PC-3 (cell line): ENCODE results near the gene NFIC. TPM values are rescaled to one million over a fixed set of nuclear protein-coding genes. Genes with fewer than 3 reads are reported as not detected.

Experiments
- ATAC-seq: fragments of 200-7000 bp; cut with Tn5 transposase; 2 replicates; pipeline ENCODE4 v1.9.1; 2020; ENCODE audit warnings: mild to moderate bottlenecking, moderate library complexity
- BruUV-seq: library from RNA; stranded (reverse); fragments of 400-500 nt; replicated peaks from 2 replicates; lab custom pipeline; 2021; lab: Mats Ljungman, UMichigan
- CTCF ChIA-PET: fragments of 300-600 bp; sonication (Branson Sonifier 250); formaldehyde crosslinking; loops from one replicate; lab custom pipeline; 2022; ENCODE audit warnings: antibody characterized with exemption; lab: Charles Lee
- POLR2A ChIA-PET: fragments of 300-600 bp; sonication (Branson Sonifier 250); formaldehyde crosslinking; loops from one replicate; lab custom pipeline; 2022; ENCODE audit warnings: antibody characterized with exemption; ENCODE audit not compliant: unreplicated experiment; lab: Charles Lee
- DNase-seq: peaks from one replicate; pipeline ENCODE4 v3.0.0-alpha.2; 2015
- H2AFZ ChIP-seq: fragments of 300-600 bp; sonication (generic); 2 replicates; pipeline ENCODE4 v1.6.0; 2016; ENCODE audit warnings: antibody characterized with exemption, low read length
- H3F3A ChIP-seq: fragments of 300-600 bp; sonication (generic); one replicate; pipeline ENCODE4 v1.6.0; 2017; ENCODE audit warnings: antibody characterized with exemption, low read length, control low read depth, mild to moderate bottlenecking; ENCODE audit not compliant: unreplicated experiment
- H3K27ac ChIP-seq: fragments of 300-600 bp; sonication (generic); 2 replicates; pipeline ENCODE4 v1.5.1; 2016; ENCODE audit warnings: mild to moderate bottlenecking, low read length
- H3K27me3 ChIP-seq: fragments of 300-600 bp; sonication (generic); 2 replicates; pipeline ENCODE4 v1.6.1; 2016; ENCODE audit warnings: low read length, mixed read lengths
- H3K36me3 ChIP-seq: fragments of 300-600 bp; sonication (generic); 2 replicates; pipeline ENCODE4 v1.6.1; 2016; ENCODE audit warnings: low read depth, mixed run types, low read length, mixed read lengths
- H3K4me1 ChIP-seq: fragments of 300-600 bp; sonication (generic); 2 replicates; pipeline ENCODE4 v1.5.1; 2016; ENCODE audit warnings: low read length; ENCODE audit not compliant: insufficient read depth
- H3K4me2 ChIP-seq: fragments of 300-600 bp; sonication (generic); 2 replicates; pipeline ENCODE4 v1.6.0; 2016; ENCODE audit warnings: low read length
- H3K4me3 ChIP-seq: fragments of 300-600 bp; sonication (generic); 2 replicates; pipeline ENCODE4 v1.5.1; 2016; ENCODE audit warnings: mild to moderate bottlenecking, low read length, mixed read lengths
- H3K79me2 ChIP-seq: fragments of 300-600 bp; sonication (generic); 2 replicates; pipeline ENCODE4 v1.6.1; 2017; ENCODE audit warnings: low read length, mixed read lengths
- H3K9ac ChIP-seq: fragments of 300-600 bp; sonication (generic); 2 replicates; pipeline ENCODE4 v1.6.0; 2016; ENCODE audit warnings: mild to moderate bottlenecking, low read length
- H3K9me2 ChIP-seq: fragments of 300-600 bp; sonication (generic); replicated peaks from 2 replicates; pipeline ENCODE4 v1.6.1; 2016; ENCODE audit warnings: mixed run types, low read length, mixed read lengths
- H3K9me3 ChIP-seq: fragments of 300-600 bp; sonication (generic); 2 replicates; pipeline ENCODE4 v1.6.1; 2016; ENCODE audit warnings: low read length, mixed read lengths
- H4K20me1 ChIP-seq: fragments of 300-600 bp; sonication (generic); 2 replicates; pipeline ENCODE4 v1.6.1; 2016; ENCODE audit warnings: low read length, mixed read lengths
- CTCF ChIP-seq: fragments of 300-600 bp; sonication (generic); conservative IDR thresholded peaks from 2 replicates; pipeline ENCODE4 v1.5.1; 2017; ENCODE audit warnings: antibody characterized with exemption, low read depth, mild to moderate bottlenecking, low read length
- EZH2 ChIP-seq: fragments of 300-600 bp; sonication (generic); IDR thresholded peaks from one replicate; pipeline ENCODE4 v1.6.1; 2017; ENCODE audit warnings: antibody characterized with exemption, mild to moderate bottlenecking, low read length; ENCODE audit not compliant: unreplicated experiment
- EZH2phosphoT487 ChIP-seq: fragments of 300-600 bp; sonication (generic); IDR thresholded peaks from 2 replicates; pipeline ENCODE4 v1.6.1; 2018; ENCODE audit warnings: mild to moderate bottlenecking, antibody characterized with exemption, low read length, borderline replicate concordance
- intact Hi-C: fragments of 100-400 bp; cut with micrococcal nuclease; formaldehyde crosslinking; loops from 2 replicates; pipeline ENCODE4 v1.9.0; 2023
- total RNA-seq: library from RNA; depleted of rRNA; stranded (reverse); fragments of >200 nt; gene quantifications from 2 replicates; pipeline ENCODE4 v1.2.3, GENCODE V29; 2014

NFIC gene
- total RNA-seq, 1 experiment from 2014 or later = 31.7 TPM

GRCh38 chr19:3319643-3320353 is 46.6 kb upstream of the NFIC start:
- ATAC-seq = peak; percentile 67
- H2AFZ ChIP-seq = no peak overlapping the region
- ChIA-PET CTCF (no interaction called here), POLR2A (no interaction called here)
- no peaks in the 10 kb centered on the region for H3K9me2 ChIP-seq
- no peaks in the 10 kb centered on the region for H3K79me2 ChIP-seq
- H3K4me2 ChIP-seq = peak overlapping the region; percentile 37
- no peak overlapping the region for H3K9ac ChIP-seq
- no peaks in the 10 kb centered on the region for H3K9me3 ChIP-seq
- no peak overlapping the region for H3K27ac ChIP-seq
- H3K36me3 ChIP-seq = no peaks in the 10 kb centered on the region
- no TSS peak for BruUV-seq
- DNase-seq = peak; percentile 52
- no peaks in the 10 kb centered on the region for H4K20me1 ChIP-seq
- intact Hi-C loops = no loop called here
- H3K4me3 ChIP-seq = no peak overlapping the region
- H3K27me3 ChIP-seq = no peaks in the 10 kb centered on the region
- H3K4me1 ChIP-seq = peaks cover 6% of the 10 kb centered on the region; the same call in 1 of the 2 replicates
- TF ChIP-seq CTCF (no peak), EZH2phosphoT487 (no peak), EZH2 (no peak)
- no peaks in the 10 kb centered on the region for H3F3A ChIP-seq

GRCh38 chr19:3320354-3320670 is 46.1 kb upstream of the NFIC start:
- no peaks in the 10 kb centered on the region for H4K20me1 ChIP-seq
- no peaks in the 10 kb centered on the region for H3K36me3 ChIP-seq
- ChIA-PET CTCF (no interaction called here), POLR2A (no interaction called here)
- no TSS peak for BruUV-seq
- H3F3A ChIP-seq = no peaks in the 10 kb centered on the region
- H3K4me3 ChIP-seq = no peak overlapping the region
- ATAC-seq = no peak
- DNase-seq = no peak
- H2AFZ ChIP-seq = no peak overlapping the region
- H3K9me3 ChIP-seq = no peaks in the 10 kb centered on the region
- no peak overlapping the region for H3K4me2 ChIP-seq
- TF ChIP-seq CTCF (no peak), EZH2 (no peak), EZH2phosphoT487 (no peak)
- H3K27me3 ChIP-seq = no peaks in the 10 kb centered on the region
- peaks cover 6% of the 10 kb centered on the region; the same call in 1 of the 2 replicates for H3K4me1 ChIP-seq
- no peaks in the 10 kb centered on the region for H3K9me2 ChIP-seq
- intact Hi-C loops = no loop called here
- no peak overlapping the region for H3K9ac ChIP-seq
- no peak overlapping the region for H3K27ac ChIP-seq
- H3K79me2 ChIP-seq = no peaks in the 10 kb centered on the region

- DNase-seq = no peak
- H3K79me2 ChIP-seq = no peaks in the 10 kb centered on the region
- H3K4me2 ChIP-seq = no peak overlapping the region
- intact Hi-C loops = no loop called here
- no peak overlapping the region for H3K9ac ChIP-seq
- no peak for TF ChIP-seq CTCF
- TF ChIP-seq EZH2phosphoT487 = no peak
- no peak for TF ChIP-seq EZH2
- H3K4me1 ChIP-seq = peaks cover 6% of the 10 kb centered on the region; the same call in 1 of the 2 replicates
- CTCF ChIA-PET = no interaction called here
- H3F3A ChIP-seq = no peaks in the 10 kb centered on the region
- H2AFZ ChIP-seq = no peak overlapping the region
- POLR2A ChIA-PET = no interaction called here
- no peak overlapping the region for H3K4me3 ChIP-seq
- BruUV-seq = no TSS peak
- no peaks in the 10 kb centered on the region for H3K9me2 ChIP-seq
- H3K27ac ChIP-seq = no peak overlapping the region
- no peaks in the 10 kb centered on the region for H3K36me3 ChIP-seq
- ATAC-seq = no peak
- no peaks in the 10 kb centered on the region for H3K27me3 ChIP-seq
- H4K20me1 ChIP-seq = no peaks in the 10 kb centered on the region
- no peaks in the 10 kb centered on the region for H3K9me3 ChIP-seq
Measured at GRCh38 chr19:3320853-3321252, 45.5 kb upstream of the NFIC start.
